Activated T-helper 1 cell treated with Interleukin-2 at 50 U/mL for 16 hours (primary cell): Measurements from ENCODE around the gene CEACAM4.
A peak's percentile ranks its signal among the peaks of the same experiment; 100 is the strongest.
"Not testable (repeated sequence)": the region's sequence is repeated elsewhere in the genome, so short reads cannot be mapped to it uniquely, and the experiment has no call there.

Source experiments
- DNase-seq: peaks from one replicate; pipeline ENCODE4 v3.0.0-alpha.2; 2020; ENCODE audit warnings: low read depth

Gene CEACAM4

DNA sequence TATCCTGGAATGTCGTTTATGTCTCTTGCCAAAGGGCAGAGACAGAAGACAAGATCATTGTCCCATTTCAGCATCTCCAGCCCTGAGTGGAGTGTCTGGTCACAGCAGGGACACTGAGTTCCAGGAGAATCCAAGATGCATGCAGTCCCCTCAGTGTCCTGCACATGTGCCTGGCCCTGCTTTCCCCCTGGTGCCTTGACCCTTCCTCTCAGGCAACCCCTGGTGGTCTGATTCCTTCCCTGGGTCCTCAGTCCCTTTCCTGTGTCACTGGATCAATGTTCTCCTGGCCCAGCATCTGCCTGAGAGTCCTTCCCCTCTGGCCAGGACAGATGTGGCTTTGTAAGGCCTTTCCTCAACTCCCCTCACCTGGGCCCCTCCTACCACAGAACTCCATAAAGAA is 41.9 kb downstream of the CEACAM4 start:
- DNase-seq, result no peak

DNA sequence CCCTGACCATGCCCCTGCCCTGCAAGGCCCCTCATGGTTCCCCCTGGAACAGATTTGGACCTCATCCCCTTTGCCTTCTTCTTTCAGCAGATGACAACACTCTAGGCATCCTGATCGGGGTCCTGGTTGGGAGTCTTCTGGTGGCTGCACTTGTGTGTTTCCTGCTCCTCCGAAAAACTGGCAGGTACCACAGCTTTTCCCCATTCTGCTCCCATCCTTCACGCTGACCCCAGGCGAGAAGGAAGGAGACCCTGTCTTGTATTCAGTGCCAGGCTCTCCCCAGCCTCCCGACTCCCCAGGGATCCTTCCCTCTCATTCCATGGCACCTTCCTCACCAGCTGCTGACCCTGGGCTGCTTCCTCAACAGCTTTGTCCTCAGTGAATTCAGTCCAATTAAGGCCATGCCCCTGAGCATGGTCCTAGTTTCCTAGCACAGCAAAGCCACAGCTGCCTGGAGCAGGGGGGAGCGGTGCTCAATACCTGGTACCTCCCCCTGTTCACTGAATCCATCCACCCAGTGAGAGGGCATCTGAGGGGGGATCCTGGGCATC is 42.5 kb downstream of the CEACAM4 start:
- no peak for DNase-seq

DNA sequence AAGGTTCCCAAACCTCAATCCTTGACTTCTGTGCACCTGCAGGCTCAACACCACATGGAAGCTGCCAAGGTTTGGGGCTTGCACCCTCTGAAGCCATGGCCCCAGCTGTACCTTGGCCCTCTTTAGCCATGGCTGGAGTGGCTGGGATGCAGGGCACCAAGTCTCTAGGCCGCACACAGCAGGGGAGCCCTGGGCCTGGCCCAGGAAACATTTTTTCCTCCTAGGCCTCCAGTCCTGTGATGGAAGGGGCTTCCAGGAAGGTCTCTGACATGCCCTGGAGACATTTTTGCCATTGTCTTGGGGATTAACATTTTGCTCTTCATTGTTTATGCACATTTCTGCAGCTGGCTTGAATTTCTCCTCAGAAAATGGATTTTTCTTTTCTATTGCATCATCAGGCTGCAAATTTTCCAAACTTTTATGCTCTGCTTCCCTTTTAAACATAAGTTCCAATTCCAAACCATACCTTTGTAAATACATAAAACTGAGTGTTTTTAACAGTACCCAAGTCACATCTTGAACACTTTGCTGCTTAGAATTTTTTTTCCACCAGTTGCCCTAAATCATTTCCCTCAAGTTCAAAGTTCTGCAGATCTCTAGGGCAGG is 44.2 kb downstream of the CEACAM4 start:
- DNase-seq, result not testable (repeated sequence)

DNA sequence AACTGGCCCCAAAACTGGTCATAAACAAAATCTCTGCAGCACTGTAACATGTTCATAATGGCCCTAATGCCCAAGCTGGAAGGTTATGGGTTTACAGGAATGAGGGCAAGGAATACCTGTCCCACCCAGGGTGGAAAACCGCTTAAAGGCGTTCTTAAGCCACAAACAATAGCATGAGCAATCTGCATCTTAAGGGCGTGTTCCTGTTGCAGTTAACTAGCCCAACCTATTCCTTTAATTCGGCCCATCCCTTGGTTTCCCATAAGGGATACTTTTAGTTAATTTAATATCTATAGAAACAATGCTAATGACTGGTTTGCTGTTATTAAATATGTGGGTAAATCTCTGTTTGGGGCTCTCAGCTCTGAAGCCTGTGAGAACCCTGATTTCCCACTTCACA is 45.8 kb downstream of the CEACAM4 start:
- not testable (repeated sequence) for DNase-seq

DNA sequence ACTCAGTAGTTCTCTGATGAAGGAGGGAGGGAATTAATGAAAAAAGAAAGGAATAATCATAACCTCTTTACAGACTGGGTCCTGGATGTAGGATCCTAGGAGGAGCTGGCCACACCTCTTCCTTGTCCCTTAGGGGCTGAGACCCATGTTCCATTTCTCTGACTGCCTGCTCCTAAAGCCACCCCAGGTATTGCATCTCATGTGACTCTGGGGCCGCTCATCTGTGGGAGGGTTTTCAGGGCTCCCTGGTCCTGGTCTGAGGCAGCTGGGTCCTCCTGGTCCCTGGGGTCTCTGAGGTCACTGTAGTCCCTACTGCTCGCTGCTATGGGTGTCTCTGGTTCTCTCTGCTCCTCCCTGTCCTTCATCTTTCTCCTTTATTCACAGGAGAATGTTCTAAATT is 48.0 kb downstream of the CEACAM4 start:
- DNase-seq, result no peak

DNA sequence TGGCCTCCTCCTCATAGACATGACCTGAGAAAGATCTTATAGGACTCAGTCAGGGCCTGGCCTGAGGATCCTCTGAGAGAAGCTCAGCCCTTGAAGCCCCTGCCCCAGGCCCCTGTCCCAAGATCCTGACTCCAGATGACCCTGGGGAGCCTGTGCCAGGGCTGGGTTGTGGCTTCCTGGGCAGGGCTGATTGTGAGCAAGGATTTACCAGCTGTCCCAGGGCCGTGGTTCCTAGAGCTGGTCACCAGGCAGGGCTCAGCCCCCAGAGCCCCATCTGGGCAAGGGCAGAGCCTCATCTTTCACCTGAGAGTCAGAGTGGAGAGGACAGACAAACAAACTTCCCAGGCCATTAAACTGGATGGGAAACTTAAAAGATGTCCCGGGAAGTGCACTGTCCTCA is 49.0 kb downstream of the CEACAM4 start:
- no peak for DNase-seq

DNA sequence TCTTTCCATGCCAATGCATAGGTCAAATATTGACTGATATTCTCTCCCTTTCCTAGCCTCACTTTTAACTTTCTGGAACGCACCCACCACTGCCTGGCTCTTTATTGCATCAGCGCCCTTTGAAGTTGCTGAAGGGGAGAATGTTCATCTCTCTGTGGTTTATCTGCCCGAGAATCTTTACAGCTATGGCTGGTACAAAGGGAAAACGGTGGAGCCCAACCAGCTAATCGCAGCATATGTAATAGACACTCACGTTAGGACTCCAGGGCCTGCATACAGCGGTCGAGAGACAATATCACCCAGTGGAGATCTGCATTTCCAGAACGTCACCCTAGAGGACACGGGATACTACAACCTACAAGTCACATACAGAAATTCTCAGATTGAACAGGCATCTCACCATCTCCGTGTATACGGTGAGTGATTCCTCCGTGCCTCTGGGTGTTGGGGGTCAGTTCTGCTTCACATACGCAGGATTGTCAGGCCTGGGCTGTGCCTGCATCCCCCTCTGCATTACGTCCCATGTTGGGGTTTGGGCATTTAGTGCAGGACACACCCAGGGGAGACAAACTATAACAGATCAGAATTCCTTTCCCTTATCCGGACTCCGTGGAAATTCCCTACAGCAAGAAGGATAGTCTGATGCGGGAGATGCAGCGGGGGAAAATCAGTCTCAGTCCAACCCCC is 49.6 kb downstream of the CEACAM4 start:
- no peak for DNase-seq

DNA sequence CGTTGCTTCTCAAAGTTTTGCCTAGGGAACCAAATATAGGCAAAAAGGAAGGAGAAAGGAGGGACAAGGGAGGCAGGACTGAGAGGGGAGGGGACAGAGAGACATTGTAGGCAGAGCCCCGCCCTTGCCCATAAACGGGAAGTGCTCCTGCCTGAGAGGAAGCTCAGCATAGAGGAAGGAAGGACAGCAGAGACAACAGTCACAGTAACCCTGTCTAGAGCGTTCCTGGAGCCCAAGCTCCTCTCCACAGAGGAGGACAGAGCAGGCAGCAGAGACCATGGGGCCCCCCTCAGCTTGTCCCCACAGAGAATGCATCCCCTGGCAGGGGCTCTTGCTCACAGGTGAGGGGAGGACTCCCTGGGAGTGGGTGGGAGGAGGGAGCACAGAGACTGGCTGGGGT is 50.9 kb downstream of the CEACAM4 start, which contains the start of gene CEACAM21:
Gene CEACAM21 (plus strand): TSS at position 169 of the 400 bp plus-strand sequence. CDS start 109 bp downstream, at position 278.
- DNase-seq, result peak; percentile 27

DNA sequence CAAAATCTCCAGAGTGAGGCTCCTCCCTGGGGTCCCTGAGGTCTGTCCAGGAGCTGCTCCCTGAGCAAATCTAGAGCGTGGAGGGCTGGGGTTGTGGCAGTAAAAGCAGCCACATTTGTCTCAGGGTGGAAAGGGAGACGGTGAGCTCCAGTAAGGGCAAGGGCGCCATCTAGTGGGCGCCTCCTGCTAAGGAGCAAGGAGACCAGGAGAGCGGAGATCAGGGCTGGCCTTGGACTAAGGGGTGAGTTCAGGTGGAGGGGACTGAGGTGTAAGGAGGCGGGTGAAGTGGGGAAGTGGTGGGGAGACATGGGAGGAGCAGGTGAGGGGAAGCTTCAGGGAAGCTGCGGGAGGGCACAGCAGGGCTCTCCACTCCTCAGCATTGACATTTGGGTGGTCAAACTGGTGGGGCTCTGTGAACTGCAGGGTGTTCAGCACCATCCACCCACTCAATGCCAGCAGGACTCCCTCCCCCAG is 56.2 kb downstream of the CEACAM4 start:
- DNase-seq, result peak; percentile 67

DNA sequence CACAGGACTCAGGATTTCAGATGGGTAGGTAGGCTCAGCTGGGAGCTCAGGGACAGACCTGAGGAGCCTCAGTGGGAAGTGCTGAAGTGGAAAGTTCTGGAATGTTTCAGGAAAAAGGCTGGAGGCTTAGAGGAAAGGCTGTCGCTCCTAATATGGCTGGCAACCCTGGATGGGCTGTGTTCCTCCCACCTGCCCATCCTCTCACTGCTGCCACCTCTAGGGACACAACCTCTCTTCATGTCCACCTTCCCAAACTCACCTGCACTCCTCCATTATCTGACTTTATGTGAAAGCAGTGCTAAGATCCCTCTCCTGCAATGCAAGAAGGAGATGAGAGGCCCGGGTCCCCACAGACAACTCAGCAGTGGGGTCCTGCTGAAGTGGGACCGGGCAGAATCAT is 56.7 kb downstream of the CEACAM4 start:
- no peak for DNase-seq

DNA sequence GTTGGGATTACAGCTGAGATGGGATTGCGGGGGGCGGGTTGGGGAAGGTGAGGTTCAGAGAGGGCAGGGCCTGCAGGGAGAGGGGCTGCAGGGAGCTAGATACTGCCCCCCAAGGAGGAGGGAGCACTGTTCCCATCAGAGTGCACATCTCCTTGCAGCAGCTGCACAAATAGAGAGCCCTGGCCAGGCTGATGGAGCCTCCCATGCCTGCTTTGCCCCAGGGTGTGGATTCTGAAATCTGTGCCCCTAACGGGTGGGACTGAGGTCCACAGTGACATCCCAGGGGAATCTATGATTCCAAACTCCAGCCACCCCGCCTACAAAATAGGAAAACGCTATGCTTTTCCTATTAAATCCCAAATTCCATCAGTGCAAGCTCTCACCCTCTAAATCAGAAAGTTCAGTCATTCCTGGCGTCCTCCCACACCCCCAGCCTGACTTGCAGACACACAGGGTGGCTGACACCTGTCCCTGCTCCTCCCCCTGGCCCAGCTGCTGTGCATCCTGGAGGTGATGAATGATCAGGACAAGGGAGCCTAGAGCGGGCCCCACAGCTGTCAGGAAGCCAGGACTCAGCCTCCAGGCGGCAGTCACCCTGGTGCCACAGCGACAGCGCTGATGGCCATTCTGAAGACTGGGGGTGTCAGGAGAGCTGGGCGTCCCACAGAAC is 57.3 kb downstream of the CEACAM4 start:
- DNase-seq, result no peak
